DOHH2 (cell line): ENCODE data around the gene SENP8.

Source experiments
- CTCF ChIP-seq: fragments of 200-600 bp; sonication (generic); IDR thresholded peaks from one replicate; pipeline ENCODE4 v1.5.1; 2014; ENCODE audit warnings: antibody characterized with exemption, mild to moderate bottlenecking, low read depth, low read length; ENCODE audit not compliant: poor library complexity, severe bottlenecking
- EZH2phosphoT487 ChIP-seq: fragments of 200-600 bp; sonication (generic); IDR thresholded peaks from 2 replicates; pipeline ENCODE4 v1.6.1; 2017; ENCODE audit warnings: borderline replicate concordance, mild to moderate bottlenecking, antibody characterized with exemption, low read length, moderate library complexity, mixed read lengths

GRCh38 chr15:72112116-72112515 lies 6.1 kb upstream of the SENP8 start:
- TF ChIP-seq CTCF (no peak), EZH2phosphoT487 (no peak)
